ENCODE results near the gene IDUA.

GRCh38 chr4:1052231-1052671 lies 65.4 kb downstream of the IDUA start:
- TF ChIP-seq CTCF (conservative IDR thresholded peaks at IDR 0.05) (no peak), EZH2 (IDR thresholded peaks at IDR 0.05; ENCODE audit: low read depth) (no peak)
